A673 (cell line): ENCODE data around the gene THPO. TPM values are rescaled to one million over a fixed set of nuclear protein-coding genes. Genes with fewer than 3 reads are reported as not detected.

ENCODE experiments used
- BruUV-seq: library from RNA; stranded (reverse); fragments of 400-500 nt; replicated peaks from 2 replicates; lab custom pipeline; 2021; lab: Mats Ljungman, UMichigan
- CTCF ChIA-PET: fragments of 300-600 bp; sonication (Branson Sonifier 250); formaldehyde crosslinking; loops from one replicate; lab custom pipeline; 2022; ENCODE audit warnings: antibody characterized with exemption; lab: Charles Lee
- POLR2A ChIA-PET: fragments of 300-600 bp; sonication (Branson Sonifier 250); formaldehyde crosslinking; loops from one replicate; lab custom pipeline; 2022; ENCODE audit warnings: antibody characterized with exemption; ENCODE audit not compliant: low non-redundant PET; lab: Charles Lee
- DNase-seq: peaks from one replicate; pipeline ENCODE4 v3.0.0-alpha.2; 2015; ENCODE audit warnings: low spot score
- H3K27ac ChIP-seq: fragments of 200-600 bp; sonication (generic); 2 replicates; pipeline ENCODE4 v1.5.1; 2016; ENCODE audit warnings: mixed run types, low read depth, mild to moderate bottlenecking, mixed read lengths, antibody characterized with exemption, low read length; ENCODE audit not compliant: poor library complexity, severe bottlenecking
- H3K27me3 ChIP-seq: fragments of 200-600 bp; sonication (generic); replicated peaks from 2 replicates; pipeline ENCODE4 v1.6.1; 2017; ENCODE audit warnings: mixed run types, low read depth, mild to moderate bottlenecking, mixed read lengths, antibody characterized with exemption, low read length; ENCODE audit not compliant: insufficient read depth, poor library complexity
- H3K36me3 ChIP-seq: fragments of 200-600 bp; sonication (generic); 2 replicates; pipeline ENCODE4 v1.6.1; 2016; ENCODE audit warnings: mixed run types, mild to moderate bottlenecking, mixed read lengths, antibody characterized with exemption, low read length; ENCODE audit not compliant: insufficient read depth, poor library complexity, severe bottlenecking
- H3K4me1 ChIP-seq: fragments of 200-600 bp; sonication (generic); 2 replicates; pipeline ENCODE4 v1.6.1; 2017; ENCODE audit warnings: mixed run types, mild to moderate bottlenecking, mixed read lengths, antibody characterized with exemption, low read length; ENCODE audit not compliant: insufficient read depth, poor library complexity, severe bottlenecking
- H3K4me3 ChIP-seq: fragments of 200-600 bp; sonication (generic); 2 replicates; pipeline ENCODE4 v1.5.1; 2016; ENCODE audit warnings: low read depth, mixed run types, mild to moderate bottlenecking, mixed read lengths, low read length; ENCODE audit not compliant: poor library complexity, severe bottlenecking
- H3K9me3 ChIP-seq: fragments of 200-600 bp; sonication (generic); 2 replicates; pipeline ENCODE4 v1.6.1; 2016; ENCODE audit warnings: mixed run types, low read depth, mild to moderate bottlenecking, mixed read lengths, antibody characterized with exemption, low read length; ENCODE audit not compliant: poor library complexity, severe bottlenecking
- CTCF ChIP-seq: fragments of 300-800, 200-600 bp; sonication (generic); conservative IDR thresholded peaks from 2 replicates; pipeline ENCODE4 v1.5.1; 2017; ENCODE audit warnings: low read depth, mild to moderate bottlenecking, antibody characterized with exemption, low read length, moderate library complexity, mixed read lengths
- EZH2 ChIP-seq: fragments of 200-600 bp; sonication (generic); IDR thresholded peaks from 2 replicates; pipeline ENCODE4 v1.6.1; 2017; ENCODE audit warnings: borderline replicate concordance, low read depth, mild to moderate bottlenecking, mixed read lengths, antibody characterized with exemption, low read length; ENCODE audit not compliant: poor library complexity, severe bottlenecking
- intact Hi-C: fragments of 100-400 bp; cut with micrococcal nuclease; formaldehyde crosslinking; loops from one replicate; pipeline ENCODE4 v1.10.0; 2022; ENCODE audit not compliant: unreplicated experiment
- total RNA-seq: library from RNA; stranded (reverse); gene quantifications from 2 replicates; pipeline ENCODE4 v1.2.3, GENCODE V29; 2021

THPO gene
- total RNA-seq, 1 experiment from 2014 or later, result not detected

- DNase-seq, result no peak
- intact Hi-C loops, result loop anchor here (5.0 to 10.0 kb wide), 2 partner anchors 94 to 411 kb away; no protein-coding TSS in a partner anchor
- Histone ChIP-seq H3K27ac (no peak overlapping the region), H3K36me3 (peaks cover 3% of the 10 kb centered on the region), H3K4me3 (no peak overlapping the region), H3K9me3 (no peaks in the 10 kb centered on the region), H3K4me1 (peaks cover 11% of the 10 kb centered on the region), H3K27me3 (peaks cover 18% of the 10 kb centered on the region)
- no peak for TF ChIP-seq CTCF
- TF ChIP-seq EZH2, result no peak
- CTCF ChIA-PET, result no interaction called here
- POLR2A ChIA-PET, result no interaction called here
- no TSS peak for BruUV-seq
These were observed 4.6 kb downstream of the THPO start for GRCh38 chr3:184373422-184373821.

DNA sequence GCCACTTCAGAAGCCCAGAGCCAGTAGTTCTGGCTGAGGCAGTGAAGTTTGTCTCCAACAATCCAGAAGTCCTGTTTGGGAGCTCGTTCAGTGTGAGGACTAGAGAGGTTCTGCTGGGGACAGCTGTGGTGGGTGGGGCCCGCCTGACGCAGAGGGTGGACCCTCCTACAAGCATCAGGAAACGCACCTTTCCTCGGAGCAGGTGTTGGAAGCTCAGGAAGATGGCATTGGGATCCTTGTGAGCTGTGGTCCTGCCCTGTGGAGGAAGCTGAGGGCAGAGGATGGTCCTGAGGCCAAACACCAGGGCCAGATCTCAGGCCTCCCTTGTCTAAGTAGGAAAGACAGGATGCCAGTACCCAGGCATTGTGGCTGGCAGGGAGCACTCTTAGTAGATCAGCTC, 5.1 kb downstream of the THPO start:
- peaks cover 11% of the 10 kb centered on the region for H3K4me1 ChIP-seq
- H3K36me3 ChIP-seq, result peaks cover 8% of the 10 kb centered on the region
- no peak overlapping the region for H3K4me3 ChIP-seq
- BruUV-seq, result no TSS peak
- no peak for TF ChIP-seq CTCF
- no peak for TF ChIP-seq EZH2
- intact Hi-C loops, result loop anchor here (5.0 to 10.0 kb wide), 2 partner anchors 94 to 412 kb away; no protein-coding TSS in a partner anchor
- ChIA-PET CTCF (no interaction called here), POLR2A (no interaction called here)
- no peak overlapping the region for H3K27ac ChIP-seq
- DNase-seq, result no peak
- H3K27me3 ChIP-seq, result peaks cover 13% of the 10 kb centered on the region
- no peaks in the 10 kb centered on the region for H3K9me3 ChIP-seq

DNA sequence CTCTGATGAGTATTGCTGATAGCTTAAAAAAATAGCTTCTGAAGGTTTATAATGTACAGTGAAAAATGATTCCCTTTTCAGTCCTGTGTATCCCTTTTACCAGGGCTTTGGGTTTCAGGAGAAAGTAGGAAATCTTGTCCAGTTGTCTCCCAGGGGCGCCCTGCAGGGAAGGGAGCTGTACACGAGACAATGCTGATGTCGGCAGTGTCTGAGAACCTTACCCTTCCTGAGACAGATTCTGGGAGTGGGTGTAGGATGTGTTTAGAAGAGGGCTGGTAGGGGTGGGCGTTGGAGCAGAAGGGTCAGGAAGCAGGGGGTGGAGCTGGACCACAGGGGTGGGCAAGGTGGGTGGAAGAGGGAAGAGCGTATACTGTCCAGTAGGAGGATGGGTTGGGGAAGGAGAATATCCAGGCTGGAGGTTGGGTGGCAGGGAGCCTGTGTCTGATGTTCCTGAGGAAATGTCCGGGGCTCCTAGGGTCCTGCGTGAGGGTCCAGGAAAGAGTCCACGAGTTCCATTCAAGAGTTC, 5.6 kb downstream of the THPO start:
- POLR2A ChIA-PET, result no interaction called here
- no peak for TF ChIP-seq EZH2
- no peak for TF ChIP-seq CTCF
- Histone ChIP-seq H3K9me3 (no peaks in the 10 kb centered on the region), H3K4me1 (peaks cover 11% of the 10 kb centered on the region), H3K36me3 (peaks cover 12% of the 10 kb centered on the region), H3K4me3 (no peak overlapping the region), H3K27me3 (peaks cover 7% of the 10 kb centered on the region), H3K27ac (no peak overlapping the region)
- no TSS peak for BruUV-seq
- CTCF ChIA-PET, result interaction anchor here (0.6 to 1.7 kb wide), 8 partner anchors 19 to 405 kb away, joined by 3 to 46 read pairs (median 5); no protein-coding TSS in a partner anchor
- intact Hi-C loops, result loop anchor here (5.0 to 10.0 kb wide), 2 partner anchors 95 to 412 kb away; no protein-coding TSS in a partner anchor
- DNase-seq, result no peak
